AG04450 (cell line): ENCODE measurements around the gene FHIT. TPM values are rescaled to one million over a fixed set of nuclear protein-coding genes. Genes with fewer than 3 reads are reported as not detected.

Source experiments
- CTCF ChIA-PET: fragments of 300-600, 350-600 bp; formaldehyde crosslinking; extraction: SDS; loops from one replicate; lab custom pipeline; 2022; ENCODE audit warnings: antibody characterized with exemption, inconsistent platforms; lab: Charles Lee
- POLR2A ChIA-PET: fragments of 350-600 bp; formaldehyde crosslinking; extraction: SDS; loops from one replicate; lab custom pipeline; 2021; ENCODE audit warnings: antibody characterized with exemption, inconsistent platforms; lab: Yijun Ruan, JAX
- DNase-seq: peaks from one replicate; pipeline ENCODE4 v3.0.0-alpha.2; 2011; ENCODE audit warnings: low read depth, low spot score
- H3K27ac ChIP-seq: one replicate; pipeline ENCODE4 v1.5.1; 2012; ENCODE audit warnings: low read depth, low read length, control low read depth
- H3K27me3 ChIP-seq: one replicate; pipeline ENCODE4 v1.6.0; 2012; ENCODE audit warnings: low read length; ENCODE audit not compliant: control insufficient read depth, insufficient read depth
- H3K4me3 ChIP-seq: 2 replicates; pipeline ENCODE4 v1.5.1; 2011; ENCODE audit warnings: mild to moderate bottlenecking, low read depth, low read length, control low read depth
- H3K9me3 ChIP-seq: 2 replicates; pipeline ENCODE4 v1.5.1; 2012; ENCODE audit warnings: low read length; ENCODE audit not compliant: control insufficient read depth, insufficient read depth
- CTCF ChIP-seq: IDR thresholded peaks from 2 replicates; pipeline ENCODE4 v1.5.1; 2011; ENCODE audit warnings: low read depth, low read length, control low read depth, inconsistent platforms
- polyA plus RNA-seq: library from polyadenylated mRNA; depleted of rRNA; stranded (reverse); fragments of >200 nt; gene quantifications from 2 replicates; pipeline ENCODE4 v1.2.3, GENCODE V29; 2011

Gene FHIT
- polyA plus RNA-seq, 1 experiment, result 0.17 TPM

- TF ChIP-seq CTCF, result no peak
- Histone ChIP-seq H3K4me3 (no peak overlapping the region), H3K27me3 (no peaks in the 10 kb centered on the region), H3K27ac (no peak overlapping the region), H3K9me3 (no peaks in the 10 kb centered on the region)
- POLR2A ChIA-PET, result no interaction called here
- no peak for DNase-seq
- CTCF ChIA-PET, result no interaction called here
Measured at GRCh38 chr3:60514085-60514649, 737.1 kb downstream of the FHIT start.

GRCh38 chr3:60513241-60513640, 738.0 kb downstream of the FHIT start:
- no peak for DNase-seq
- ChIA-PET POLR2A (no interaction called here), CTCF (no interaction called here)
- H3K27ac ChIP-seq, result no peak overlapping the region
- H3K9me3 ChIP-seq, result no peaks in the 10 kb centered on the region
- H3K4me3 ChIP-seq, result no peak overlapping the region
- no peak for TF ChIP-seq CTCF
- H3K27me3 ChIP-seq, result no peaks in the 10 kb centered on the region

- Histone ChIP-seq H3K9me3 (no peaks in the 10 kb centered on the region), H3K27ac (no peak overlapping the region), H3K4me3 (no peak overlapping the region), H3K27me3 (no peaks in the 10 kb centered on the region)
- DNase-seq, result no peak
- ChIA-PET POLR2A (no interaction called here), CTCF (no interaction called here)
- no peak for TF ChIP-seq CTCF
Measured at GRCh38 chr3:60512506-60512905, 738.7 kb downstream of the FHIT start.

GRCh38 chr3:60509471-60509870, 741.8 kb downstream of the FHIT start:
- Histone ChIP-seq H3K9me3 (no peaks in the 10 kb centered on the region), H3K27ac (no peak overlapping the region), H3K4me3 (no peak overlapping the region), H3K27me3 (no peaks in the 10 kb centered on the region)
- no peak for DNase-seq
- ChIA-PET POLR2A (no interaction called here), CTCF (no interaction called here)
- TF ChIP-seq CTCF, result no peak

GRCh38 chr3:60504827-60505457, 746.3 kb downstream of the FHIT start:
- H3K4me3 ChIP-seq, result no peak overlapping the region
- POLR2A ChIA-PET, result no interaction called here
- no peaks in the 10 kb centered on the region for H3K27me3 ChIP-seq
- no peak for DNase-seq
- CTCF ChIA-PET, result no interaction called here
- no peak for TF ChIP-seq CTCF
- no peaks in the 10 kb centered on the region for H3K9me3 ChIP-seq
- no peak overlapping the region for H3K27ac ChIP-seq
